SK-N-SH (cell line): Measurements from ENCODE around the gene MAST4. TPM values are rescaled to one million over a fixed set of nuclear protein-coding genes. Genes with fewer than 3 reads are reported as not detected.

Experiments used
- CTCF ChIA-PET: fragments of 300-600, 350-600 bp; formaldehyde crosslinking; extraction: SDS; loops from one replicate; lab custom pipeline; 2021; lab: Yijun Ruan, JAX
- POLR2A ChIA-PET: fragments of 350-600 bp; sonication (Branson Sonifier 250); formaldehyde crosslinking; extraction: SDS; loops from one replicate; lab custom pipeline; 2020; ENCODE audit warnings: antibody characterized with exemption, inconsistent platforms; lab: Yijun Ruan, JAX
- DNase-seq: peaks from one replicate; pipeline ENCODE4 v3.0.0; 2012
- H2AFZ ChIP-seq: fragments of 200-600 bp; sonication (generic); 2 replicates; pipeline ENCODE4 v1.8.1; 2016; ENCODE audit warnings: antibody characterized with exemption, mild to moderate bottlenecking, low read depth
- H3F3A ChIP-seq: fragments of 200-600 bp; sonication (generic); replicated peaks from 2 replicates; pipeline ENCODE3; 2016; ENCODE audit warnings: antibody characterized with exemption, mild to moderate bottlenecking; ENCODE audit not compliant: insufficient read depth
- H3K27ac ChIP-seq, 2 experiments: fragments of 200-500 bp in 1 of 2; fragments of 200-600 bp in 1 of 2; sonication (Bioruptor generic) in 1 of 2; sonication (generic), shearing (Covaris generic) in 1 of 2; 2 replicates each; pipeline versions ENCODE4 v1.5.1 to v1.6.1; 2014 to 2016; ENCODE audit warnings: low read depth in 2 of 2, inconsistent platforms in 1 of 2, low read length in 1 of 2, mild to moderate bottlenecking in 1 of 2, mixed read lengths in 1 of 2
- H3K27me3 ChIP-seq: fragments of 200-600 bp; sonication (generic), shearing (Covaris generic); 2 replicates; pipeline ENCODE4 v1.6.1; 2016; ENCODE audit warnings: mixed run types; ENCODE audit not compliant: insufficient read depth
- H3K36me3 ChIP-seq, 2 experiments: fragments of 200-500 bp in 1 of 2; fragments of 200-600 bp in 1 of 2; sonication (Bioruptor generic) in 1 of 2; sonication (generic) in 1 of 2; replicated peaks in 1 of 2; 2 replicates each; pipeline versions ENCODE3 to v1.5.1; 2014 to 2016; ENCODE audit warnings: low read length in 1 of 2, mild to moderate bottlenecking in 1 of 2; ENCODE audit not compliant: insufficient read depth in 2 of 2, control insufficient read depth in 1 of 2
- H3K4me1 ChIP-seq, 2 experiments: fragments of 200-500 bp in 1 of 2; fragments of 200-600 bp in 1 of 2; sonication (Bioruptor generic) in 1 of 2; sonication (generic), shearing (Covaris generic) in 1 of 2; 2 replicates each; pipeline versions ENCODE4 v1.5.1 to v1.6.1; 2014 to 2016; ENCODE audit warnings: low read depth in 1 of 2, low read length in 1 of 2, mixed run types in 1 of 2; ENCODE audit not compliant: insufficient read depth in 2 of 2, control insufficient read depth in 1 of 2
- H3K4me2 ChIP-seq: fragments of 200-600 bp; sonication (generic), shearing (Covaris generic); 2 replicates; pipeline ENCODE4 v1.6.1; 2017; ENCODE audit warnings: mixed run types
- H3K4me3 ChIP-seq, 2 experiments: fragments of 200-500 bp in 1 of 2; fragments of 200-600 bp in 1 of 2; sonication (Bioruptor generic) in 1 of 2; sonication (generic), shearing (Covaris generic) in 1 of 2; 2 replicates each; pipeline versions ENCODE4 v1.5.1 to v1.8.1; 2014 to 2016; ENCODE audit warnings: low read depth in 2 of 2, inconsistent platforms in 1 of 2, low read length in 1 of 2, mild to moderate bottlenecking in 1 of 2, mixed read lengths in 1 of 2, moderate library complexity in 1 of 2
- H3K79me2 ChIP-seq: fragments of 200-600 bp; sonication (generic); 2 replicates; pipeline ENCODE4 v1.8.1; 2017; ENCODE audit warnings: mild to moderate bottlenecking; ENCODE audit not compliant: insufficient read depth
- H3K9ac ChIP-seq: fragments of 200-600 bp; sonication (generic); 2 replicates; pipeline ENCODE4 v1.6.1; 2017; ENCODE audit warnings: mixed run types
- H3K9me2 ChIP-seq: fragments of 200-600 bp; sonication (generic); 2 replicates; pipeline ENCODE4 v1.6.1; 2017; ENCODE audit warnings: mixed run types
- H3K9me3 ChIP-seq: fragments of 200-600 bp; sonication (generic); 2 replicates; pipeline ENCODE4 v1.6.1; 2017; ENCODE audit warnings: mixed run types, mild to moderate bottlenecking, moderate library complexity
- H4K20me1 ChIP-seq: fragments of 200-600 bp; sonication (generic); 2 replicates; pipeline ENCODE4 v1.6.1; 2017; ENCODE audit warnings: mild to moderate bottlenecking, mixed run types; ENCODE audit not compliant: insufficient read depth
- ELF1 ChIP-seq: IDR thresholded peaks from 2 replicates; pipeline ENCODE4 v1.4.0; 2012
- EZH2phosphoT487 ChIP-seq: fragments of 200-600 bp; sonication (generic); IDR thresholded peaks from 2 replicates; pipeline ENCODE4 v1.6.1; 2017; ENCODE audit warnings: low read depth, mixed run types, mild to moderate bottlenecking, antibody characterized with exemption, moderate library complexity, borderline replicate concordance
- GABPA ChIP-seq: IDR thresholded peaks from 2 replicates; pipeline ENCODE4 v1.4.0; 2012; ENCODE audit warnings: low read depth, mild to moderate bottlenecking
- IRF3 ChIP-seq: fragments of 150-350 bp; IDR thresholded peaks from 2 replicates; pipeline ENCODE4 v1.6.1; 2016; ENCODE audit warnings: mild to moderate bottlenecking, low read depth, low read length
- MAX ChIP-seq: IDR thresholded peaks from 2 replicates; pipeline ENCODE4 v1.4.0; 2012; ENCODE audit warnings: low read depth
- MEF2A ChIP-seq: IDR thresholded peaks from 2 replicates; pipeline ENCODE4 v1.4.0; 2012; ENCODE audit warnings: low read depth, borderline replicate concordance
- MXI1 ChIP-seq: IDR thresholded peaks from 2 replicates; pipeline ENCODE4 v1.6.1; 2012; ENCODE audit warnings: mild to moderate bottlenecking, low read depth, low read length, improper control_type of control experiment
- NRF1 ChIP-seq: IDR thresholded peaks from 2 replicates; pipeline ENCODE4 v1.6.1; 2012; ENCODE audit warnings: low read depth, mild to moderate bottlenecking, low read length
- PBX3 ChIP-seq: IDR thresholded peaks from 2 replicates; pipeline ENCODE4; 2012
- RAD21 ChIP-seq: IDR thresholded peaks from 2 replicates; pipeline ENCODE4 v1.6.1; 2012; ENCODE audit warnings: mild to moderate bottlenecking, low read length
- REST ChIP-seq: IDR thresholded peaks from 2 replicates; pipeline ENCODE4 v1.6.1; 2012; ENCODE audit warnings: mild to moderate bottlenecking, low read depth, low read length, moderate library complexity
- RFX5 ChIP-seq: IDR thresholded peaks from 2 replicates; pipeline ENCODE4 v1.6.1; 2012; ENCODE audit warnings: mild to moderate bottlenecking, improper control_type of control experiment, low read length
- RXRA ChIP-seq: IDR thresholded peaks from 2 replicates; pipeline ENCODE4 v1.4.0; 2012; ENCODE audit warnings: low read depth, mild to moderate bottlenecking, borderline replicate concordance
- SMC3 ChIP-seq: IDR thresholded peaks from 2 replicates; pipeline ENCODE4 v1.6.1; 2012; ENCODE audit warnings: low read depth, low read length, improper control_type of control experiment
- TAF1 ChIP-seq: IDR thresholded peaks from 2 replicates; pipeline ENCODE4 v1.6.1; 2012; ENCODE audit warnings: low read depth, mild to moderate bottlenecking, low read length, moderate library complexity, borderline replicate concordance
- TEAD4 ChIP-seq: IDR thresholded peaks from 2 replicates; pipeline ENCODE4 v1.4.0; 2012; ENCODE audit warnings: mild to moderate bottlenecking, borderline replicate concordance; ENCODE audit not compliant: insufficient read depth
- USF2 ChIP-seq: fragments of 150-350 bp; IDR thresholded peaks from 2 replicates; pipeline ENCODE4 v1.6.1; 2017; ENCODE audit warnings: antibody characterized with exemption, low read length, low read depth, borderline replicate concordance
- ZBTB33 ChIP-seq: IDR thresholded peaks from 2 replicates; pipeline ENCODE4 v1.4.0; 2012; ENCODE audit warnings: low read depth, borderline replicate concordance
- WGBS: methylation state at CpG from one replicate; pipeline ENCODE4 v1.1.6; 2017; ENCODE audit warnings: low lambda C conversion rate; 5-methylcytosine and 5-hydroxymethylcytosine counted together
- polyA plus RNA-seq, 3 experiments: library from polyadenylated mRNA; depleted of rRNA; stranded (reverse); fragments of >200 nt; gene quantifications; 2 replicates each; pipeline ENCODE4 v1.2.3, GENCODE V29; 2012

MAST4 gene
- polyA plus RNA-seq, 1 of the 3 experiments (the other 2 are of a cell fraction) = 2.2 TPM

GRCh38 chr5:66769030-66769733, 173.0 kb downstream of the MAST4 start:
- no peak for DNase-seq
- ChIA-PET POLR2A (no interaction called here), CTCF (interaction anchor here (0.9 to 16.1 kb wide), 6 partner anchors 12 to 463 kb away, joined by 3 to 236 read pairs (median 8); no protein-coding TSS in a partner anchor)
- H3K36me3 ChIP-seq = no peaks in the 10 kb centered on the region
- 62% methylated on average over 9 of the region's 9 CpGs for WGBS
- H3K4me3 ChIP-seq = no peak overlapping the region
- H4K20me1 ChIP-seq = no peaks in the 10 kb centered on the region
- H2AFZ ChIP-seq = no peak overlapping the region
- no peak for TF ChIP-seq NRF1
- TF ChIP-seq USF2 = no peak
- TF ChIP-seq RFX5 = no peak
- TF ChIP-seq MAX = no peak
- no peak for TF ChIP-seq MEF2A
- TF ChIP-seq ZBTB33 = no peak
- TF ChIP-seq TEAD4 = no peak
- no peak for TF ChIP-seq EZH2phosphoT487
- TF ChIP-seq TAF1 = no peak
- TF ChIP-seq ELF1 = no peak
- no peak for TF ChIP-seq PBX3
- no peak for TF ChIP-seq MXI1
- TF ChIP-seq GABPA = no peak
- no peak for TF ChIP-seq SMC3
- TF ChIP-seq REST = no peak
- no peak for TF ChIP-seq IRF3
- no peak for TF ChIP-seq RAD21
- TF ChIP-seq RXRA = no peak
- TF ChIP-seq, all 33 proteins: peak for 0
- Histone ChIP-seq H3K4me1 (no peaks in the 10 kb centered on the region), H3K27me3 (no peaks in the 10 kb centered on the region), H3K4me2 (no peak overlapping the region), H3K27ac (no peak overlapping the region), H3K79me2 (no peaks in the 10 kb centered on the region), H3K9me3 (no peaks in the 10 kb centered on the region), H3K9ac (no peak overlapping the region), H3K9me2 (no peaks in the 10 kb centered on the region), H3F3A (no peaks in the 10 kb centered on the region)
